ENCODE data around the gene CADM2. TPM values are rescaled to one million over a fixed set of nuclear protein-coding genes. Genes with fewer than 3 reads are reported as not detected.

Gene CADM2
- total RNA-seq, 4 donors from 2014 or later: 0.13 to 4.3 (median 4.1) TPM

DNA sequence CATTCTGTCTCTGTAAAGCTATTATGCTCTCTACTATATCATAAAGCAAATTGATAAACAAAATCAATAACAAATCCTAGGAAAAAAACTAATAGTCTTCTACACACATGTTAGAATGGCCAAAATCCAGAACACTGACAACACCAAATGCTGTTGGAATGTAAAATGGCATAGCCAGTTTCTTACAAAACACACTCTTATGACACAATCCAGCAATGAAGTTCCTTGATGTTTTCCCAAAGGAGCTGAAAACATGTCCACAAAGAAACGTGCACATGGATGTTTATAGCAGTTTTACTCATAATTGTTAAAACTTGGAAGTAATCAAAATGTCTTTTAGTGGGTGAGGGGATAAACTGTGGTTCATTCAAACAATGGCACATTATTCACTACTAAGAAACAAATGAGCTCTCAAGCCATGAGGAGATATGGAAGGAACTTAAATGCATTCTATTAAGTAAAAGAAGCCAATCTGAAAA, 32.7 kb downstream of the CADM2 start:
- TF ChIP-seq, protein P1, sequence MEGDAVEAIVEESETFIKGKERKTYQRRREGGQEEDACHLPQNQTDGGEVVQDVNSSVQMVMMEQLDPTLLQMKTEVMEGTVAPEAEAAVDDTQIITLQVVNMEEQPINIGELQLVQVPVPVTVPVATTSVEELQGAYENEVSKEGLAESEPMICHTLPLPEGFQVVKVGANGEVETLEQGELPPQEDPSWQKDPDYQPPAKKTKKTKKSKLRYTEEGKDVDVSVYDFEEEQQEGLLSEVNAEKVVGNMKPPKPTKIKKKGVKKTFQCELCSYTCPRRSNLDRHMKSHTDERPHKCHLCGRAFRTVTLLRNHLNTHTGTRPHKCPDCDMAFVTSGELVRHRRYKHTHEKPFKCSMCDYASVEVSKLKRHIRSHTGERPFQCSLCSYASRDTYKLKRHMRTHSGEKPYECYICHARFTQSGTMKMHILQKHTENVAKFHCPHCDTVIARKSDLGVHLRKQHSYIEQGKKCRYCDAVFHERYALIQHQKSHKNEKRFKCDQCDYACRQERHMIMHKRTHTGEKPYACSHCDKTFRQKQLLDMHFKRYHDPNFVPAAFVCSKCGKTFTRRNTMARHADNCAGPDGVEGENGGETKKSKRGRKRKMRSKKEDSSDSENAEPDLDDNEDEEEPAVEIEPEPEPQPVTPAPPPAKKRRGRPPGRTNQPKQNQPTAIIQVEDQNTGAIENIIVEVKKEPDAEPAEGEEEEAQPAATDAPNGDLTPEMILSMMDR (IDR thresholded peaks at IDR 0.05): no peak
- TF ChIP-seq POLR2A (IDR thresholded peaks at IDR 0.05): no peak
- H3K36me3 ChIP-seq: no peaks in the 10 kb centered on the region
- no peak overlapping the region for H3K27ac ChIP-seq
- H3K9me3 ChIP-seq: no peaks in the 10 kb centered on the region
- intact Hi-C loops (cut with DNase I): no loop called here
- H3K4me1 ChIP-seq: peaks cover 0 to 8% of the 10 kb centered on the region in 2 donors
- H3K27me3 ChIP-seq: no peaks in the 10 kb centered on the region
- no peak for DNase-seq
- WGBS, 2 donors: 62 to 64% methylated on average over 1 of the region's 1 CpG
- H3K4me3 ChIP-seq (replicated peaks in 1 of 3): no peak overlapping the region

DNA sequence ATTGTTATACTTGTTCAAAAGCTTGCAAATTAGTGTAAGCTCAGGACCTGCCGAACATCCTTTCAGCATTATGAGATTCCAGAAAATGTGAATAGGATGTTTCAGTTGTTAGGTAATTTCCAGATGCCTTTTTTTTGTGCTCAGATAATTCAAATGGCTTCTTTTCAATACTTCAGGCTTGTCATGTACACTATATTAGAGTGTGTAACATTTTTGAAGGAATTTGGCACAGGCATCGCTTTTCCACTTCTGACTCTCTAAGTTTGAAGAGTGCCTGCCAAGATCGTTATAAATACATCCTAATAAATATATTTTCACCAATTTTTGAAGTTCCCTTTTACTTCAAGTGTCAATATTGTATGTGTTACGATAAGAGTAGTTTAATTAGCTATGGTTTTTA, 35.2 kb downstream of the CADM2 start:
- 71 to 77% methylated on average over 4 of the region's 4 CpGs for WGBS, 2 donors
- Histone ChIP-seq H3K4me1 (no peaks in the 10 kb centered on the region), H3K4me3 (replicated peaks in 1 of 3) (no peak overlapping the region), H3K27ac (no peak overlapping the region), H3K36me3 (no peaks in the 10 kb centered on the region), H3K9me3 (no peaks in the 10 kb centered on the region), H3K27me3 (no peaks in the 10 kb centered on the region)
- intact Hi-C loops (cut with DNase I): no loop called here
- DNase-seq: no peak
- TF ChIP-seq POLR2A (IDR thresholded peaks at IDR 0.05): no peak
- TF ChIP-seq, protein P1 (IDR thresholded peaks at IDR 0.05): no peak

DNA sequence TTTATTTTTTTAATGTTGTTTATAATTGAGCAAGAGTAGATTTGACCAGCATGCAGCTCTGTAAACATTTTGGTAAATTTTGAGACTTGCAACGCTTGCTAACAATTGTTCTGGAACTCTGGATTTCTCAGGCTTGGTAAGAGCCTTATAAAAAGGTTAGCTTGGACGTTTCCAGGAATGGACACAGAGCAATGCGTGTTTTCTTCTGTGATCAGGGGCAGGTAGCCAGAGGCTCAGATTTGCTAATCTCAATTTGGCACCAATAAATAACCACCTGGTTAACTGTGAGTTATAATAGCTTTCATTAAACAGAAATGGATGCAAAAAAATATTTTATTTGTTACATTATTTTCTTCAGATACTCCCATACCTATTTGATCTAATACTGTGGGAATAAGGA, 39.8 kb downstream of the CADM2 start:
- no peaks in the 10 kb centered on the region for H3K4me1 ChIP-seq
- H3K36me3 ChIP-seq: no peaks in the 10 kb centered on the region
- 67 to 73% methylated on average over 3 of the region's 3 CpGs for WGBS, 2 donors
- DNase-seq: no peak
- no peak for TF ChIP-seq POLR2A (IDR thresholded peaks at IDR 0.05)
- TF ChIP-seq, protein P1 (IDR thresholded peaks at IDR 0.05): no peak
- no peak overlapping the region for H3K27ac ChIP-seq
- H3K4me3 ChIP-seq (replicated peaks in 1 of 3): no peak overlapping the region
- intact Hi-C loops (cut with DNase I): no loop called here
- no peaks in the 10 kb centered on the region for H3K27me3 ChIP-seq
- no peaks in the 10 kb centered on the region for H3K9me3 ChIP-seq

DNA sequence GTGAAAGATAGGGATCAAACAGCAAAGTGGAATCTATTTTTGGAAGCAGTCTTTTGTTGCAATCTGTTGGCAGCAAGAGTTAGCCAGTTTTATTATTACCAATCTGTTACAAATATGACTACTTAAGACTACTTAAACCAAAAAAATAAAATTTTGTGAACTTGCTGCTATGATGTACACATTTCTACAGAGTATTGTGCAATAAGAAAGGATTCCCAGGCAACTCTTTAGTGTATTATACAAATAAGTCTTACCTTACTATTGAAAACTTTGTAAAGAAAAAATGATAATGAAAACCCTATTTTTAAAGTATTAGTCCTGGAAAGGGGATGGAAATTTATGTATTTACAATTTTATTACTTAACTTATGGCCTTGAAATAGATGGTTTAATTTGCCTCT, 44.7 kb downstream of the CADM2 start:
- Histone ChIP-seq H3K4me1 (no peaks in the 10 kb centered on the region), H3K27ac (no peak overlapping the region), H3K4me3 (replicated peaks in 1 of 3) (no peak overlapping the region), H3K9me3 (no peaks in the 10 kb centered on the region), H3K36me3 (no peaks in the 10 kb centered on the region), H3K27me3 (no peaks in the 10 kb centered on the region)
- DNase-seq: no peak
- TF ChIP-seq, protein P1 (IDR thresholded peaks at IDR 0.05): no peak
- no peak for TF ChIP-seq POLR2A (IDR thresholded peaks at IDR 0.05)
- intact Hi-C loops (cut with DNase I): no loop called here

DNA sequence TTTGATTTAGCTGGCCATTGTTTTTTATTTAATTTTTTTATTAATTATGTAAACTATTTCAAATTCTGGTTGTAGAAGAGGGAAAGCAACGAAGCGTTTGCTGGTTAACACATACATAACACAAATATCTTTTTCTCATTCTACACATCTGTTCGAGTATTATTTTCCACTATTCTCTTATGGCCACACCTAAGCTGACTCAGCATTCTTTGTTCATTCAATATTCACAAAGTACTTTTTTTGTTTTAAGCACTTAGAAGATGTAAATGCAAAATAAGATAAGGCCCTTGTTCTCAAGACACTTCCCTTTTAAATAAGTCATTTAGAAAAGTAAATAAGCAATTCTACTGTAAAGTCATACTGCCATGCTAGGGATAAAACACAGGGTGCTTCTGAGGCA, 45.4 kb downstream of the CADM2 start:
- WGBS, 2 donors: 72 to 76% methylated on average over 3 of the region's 3 CpGs
- intact Hi-C loops (cut with DNase I): no loop called here
- Histone ChIP-seq H3K27me3 (no peaks in the 10 kb centered on the region), H3K36me3 (no peaks in the 10 kb centered on the region), H3K27ac (no peak overlapping the region), H3K4me1 (no peaks in the 10 kb centered on the region), H3K9me3 (no peaks in the 10 kb centered on the region), H3K4me3 (replicated peaks in 1 of 3) (no peak overlapping the region)
- DNase-seq: no peak
- TF ChIP-seq POLR2A (IDR thresholded peaks at IDR 0.05): no peak
- TF ChIP-seq, protein P1 (IDR thresholded peaks at IDR 0.05): no peak

Data from thyroid gland (tissue), 4 donors.